ENCODE results near the gene BBS12.

GRCh38 chr4:122758033-122758432 is 25.5 kb downstream of the BBS12 start:
- TF ChIP-seq, protein P1, sequence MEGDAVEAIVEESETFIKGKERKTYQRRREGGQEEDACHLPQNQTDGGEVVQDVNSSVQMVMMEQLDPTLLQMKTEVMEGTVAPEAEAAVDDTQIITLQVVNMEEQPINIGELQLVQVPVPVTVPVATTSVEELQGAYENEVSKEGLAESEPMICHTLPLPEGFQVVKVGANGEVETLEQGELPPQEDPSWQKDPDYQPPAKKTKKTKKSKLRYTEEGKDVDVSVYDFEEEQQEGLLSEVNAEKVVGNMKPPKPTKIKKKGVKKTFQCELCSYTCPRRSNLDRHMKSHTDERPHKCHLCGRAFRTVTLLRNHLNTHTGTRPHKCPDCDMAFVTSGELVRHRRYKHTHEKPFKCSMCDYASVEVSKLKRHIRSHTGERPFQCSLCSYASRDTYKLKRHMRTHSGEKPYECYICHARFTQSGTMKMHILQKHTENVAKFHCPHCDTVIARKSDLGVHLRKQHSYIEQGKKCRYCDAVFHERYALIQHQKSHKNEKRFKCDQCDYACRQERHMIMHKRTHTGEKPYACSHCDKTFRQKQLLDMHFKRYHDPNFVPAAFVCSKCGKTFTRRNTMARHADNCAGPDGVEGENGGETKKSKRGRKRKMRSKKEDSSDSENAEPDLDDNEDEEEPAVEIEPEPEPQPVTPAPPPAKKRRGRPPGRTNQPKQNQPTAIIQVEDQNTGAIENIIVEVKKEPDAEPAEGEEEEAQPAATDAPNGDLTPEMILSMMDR (IDR thresholded peaks at IDR 0.05), result peak; percentile 96
- no peak for TF ChIP-seq EZH2 (IDR thresholded peaks at IDR 0.05; ENCODE audit: borderline replicate concordance, insufficient read depth, low read depth, low read length, poor library complexity, severe bottlenecking)

Measured in B cell (primary cell).